Pancreas (tissue), 10 donors: ENCODE measurements around the gene SPATA33. TPM values are rescaled to one million over a fixed set of nuclear protein-coding genes. Genes with fewer than 3 reads are reported as not detected.
"Not testable (repeated sequence)": the region's sequence is repeated elsewhere in the genome, so short reads cannot be mapped to it uniquely, and the experiment has no call there.

Experiments used
- ATAC-seq, 4 donors: fragments of 200-7000 bp; cut with Tn5 transposase; one replicate each; pipeline versions ENCODE4 v1.8.0 to v1.9.1; 2020; ENCODE audit warnings: mild to moderate bottlenecking in 4 of 4, moderate library complexity in 4 of 4
- DNase-seq, 6 donors: peaks; one replicate each; pipeline ENCODE4 v3.0.0-alpha.2; 2020
- FAIRE-seq: peaks from 2 replicates; lab custom pipeline; 2012; peaks lifted over from hg19 to GRCh38; lab: Jason Lieb, UNC
- H3K27ac ChIP-seq, 4 donors: fragments of 200-600 bp; sonication (generic); 1 replicate in 3 of 4; 2 replicates in 1 of 4; pipeline versions ENCODE4 v1.5.0 to v1.8.0; 2020
- H3K27me3 ChIP-seq, 4 donors: fragments of 200-600 bp; one replicate each; pipeline ENCODE4 v1.8.0; 2021
- H3K36me3 ChIP-seq, 3 donors: fragments of 200-600 bp; sonication (generic) in 1 of 3; one replicate each; pipeline versions ENCODE4 v1.5.0 to v1.8.0; 2020 to 2021
- H3K4me1 ChIP-seq, 3 donors: fragments of 200-600 bp; one replicate each; pipeline ENCODE4 v1.8.0; 2021
- H3K4me3 ChIP-seq, 4 donors: fragments of 200-600 bp; sonication (generic) in 2 of 4; one replicate each; pipeline versions ENCODE4 v1.5.0 to v1.8.0; 2020 to 2021
- H3K9me3 ChIP-seq, 4 donors: fragments of 200-600 bp; one replicate each; pipeline ENCODE4 v1.8.0; 2021
- CTCF ChIP-seq, 4 donors: fragments of 200-600 bp; sonication (generic) in 3 of 4; IDR thresholded peaks; one replicate each; pipeline versions ENCODE4 v1.5.0 to v1.8.0; 2021; ENCODE audit warnings: antibody characterized with exemption in 4 of 4
- WGBS, 2 donors: extraction: QIAGEN DNeasy Blood & Tissue Kit; methylation state at CpG; one replicate each; pipeline ENCODE4 v1.1.7; 2013; 5-methylcytosine and 5-hydroxymethylcytosine counted together
- intact Hi-C, 3 donors: fragments of 100-400 bp; cut with DNase I; formaldehyde crosslinking; loops; one replicate each; pipeline versions ENCODE4 v1.11.1 to v1.14.2; 2022
- polyA plus RNA-seq, 2 donors: library from polyadenylated mRNA; stranded (reverse); fragments of 200-250 nt; gene quantifications; one replicate each; pipeline ENCODE4 v1.2.3, GENCODE V29; 2013
- total RNA-seq, 6 donors: library from RNA; stranded (reverse); fragmentation: NEBNext Ultra II Directional in 4 of 6; extraction: Animal tissue kit (Norgen Biotek cat#: 25700) in 4 of 6; gene quantifications; one replicate each; pipeline versions ENCODE4 v1.2.1 to v1.2.4, GENCODE V29; 2021 to 2023
- donor health status: healthy with polysubstance abuse.
- donor health status: DM: no; HTN: no; CAD: no; lungs with moderate emphysema.
- donor health status: DM: no; HTN: no; CAD: no.
- donor health status: control.
- donor health status: control.
- donor health status: Bipolar disorder and iron deficiency.
- donor health status: DM: yes; HTN: yes; CAD: no.
- donor health status: DM: no; HTN: no; CAD: no.
- donor health status: DM: no; HTN: no; CAD: no.
- donor health status: DM: yes; HTN: yes; CAD: no.

Gene SPATA33
- total and polyA plus RNA-seq, 8 donors: 2.4 to 9.3 (median 3.8) TPM

GRCh38 chr16:89670496-89671431 lies 13.1 kb downstream of the SPATA33 start:
- no peak for TF ChIP-seq CTCF (IDR thresholded peaks at IDR 0.05)
- Histone ChIP-seq H3K36me3 (no peaks in the 10 kb centered on the region), H3K27me3 (no peaks in the 10 kb centered on the region), H3K4me3 (no peak overlapping the region), H3K4me1 (no peaks in the 10 kb centered on the region), H3K9me3 (no peaks in the 10 kb centered on the region), H3K27ac (no peak overlapping the region)
- DNase-seq (peak in 1 of 6 donors; percentile 19), ATAC-seq (no peak), FAIRE-seq (no peak)
- intact Hi-C loops: no loop called here
- WGBS, 2 donors: 88 to 90% methylated on average over 10 of the region's 10 CpGs

DNA sequence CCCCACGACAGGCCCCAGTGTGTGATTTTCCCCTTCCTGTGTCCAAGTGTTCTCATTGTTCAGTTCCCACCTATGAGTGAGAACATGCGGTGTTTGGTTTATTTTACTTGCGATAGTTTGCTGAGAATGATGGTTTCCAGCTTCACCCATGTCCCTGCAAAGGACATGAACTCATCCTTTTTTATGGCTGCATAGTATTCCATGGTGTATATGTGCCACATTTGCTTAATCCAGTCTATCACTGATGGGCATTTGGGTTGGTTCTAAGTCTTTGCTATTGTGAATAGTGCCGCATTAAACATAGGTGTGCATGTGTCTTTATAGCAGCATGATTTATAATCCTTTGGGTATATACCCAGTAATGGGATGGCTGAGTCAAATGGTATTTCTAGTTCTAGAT lies 13.9 kb downstream of the SPATA33 start:
- FAIRE-seq, H3K27me3 ChIP-seq, H3K9me3 ChIP-seq, H3K4me3 ChIP-seq, DNase-seq, H3K27ac ChIP-seq, H3K4me1 ChIP-seq, H3K36me3 ChIP-seq, intact Hi-C loops, ATAC-seq: not testable (repeated sequence)
- WGBS, 2 donors: 90 to 94% methylated on average over 4 of the region's 4 CpGs

DNA sequence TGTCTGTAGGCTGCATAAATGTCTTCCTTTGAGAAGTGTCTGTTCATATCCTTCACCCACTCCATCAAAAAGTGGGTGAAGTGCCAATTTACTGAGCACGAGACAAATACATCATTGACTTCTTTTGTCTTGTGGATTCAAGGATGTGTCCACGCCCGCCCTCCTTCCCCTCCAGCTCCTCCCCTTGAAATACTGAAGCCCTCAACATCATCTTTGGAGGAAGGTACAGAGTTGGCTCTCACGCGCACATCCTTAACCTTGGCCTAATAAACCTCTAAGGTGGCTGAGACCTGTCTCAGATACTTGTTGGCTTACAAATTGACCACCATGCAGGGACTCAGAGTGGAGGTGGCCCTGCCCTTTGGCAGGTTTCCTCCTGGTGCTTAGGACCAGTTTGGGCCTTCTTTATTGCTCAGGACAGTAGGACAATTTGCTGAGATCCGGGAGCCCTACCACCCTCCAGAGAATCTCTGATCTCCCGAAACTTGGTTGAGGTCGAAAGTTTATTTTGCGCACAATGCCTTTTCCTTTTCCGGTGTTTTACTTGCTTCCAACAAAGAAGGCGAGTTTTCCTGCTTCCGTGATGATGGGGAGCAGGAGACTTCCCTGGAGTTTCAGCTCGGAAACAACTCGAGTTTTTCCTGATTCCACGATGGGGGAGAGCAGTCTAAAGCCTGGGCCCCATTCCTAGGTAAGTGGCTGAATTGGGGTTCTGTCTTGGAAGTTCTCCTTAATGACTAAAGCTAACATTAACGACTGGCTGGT lies 14.7 kb downstream of the SPATA33 start:
- ATAC-seq (no peak), FAIRE-seq (no peak), DNase-seq (peak in 1 of 6 donors; percentile 5)
- Histone ChIP-seq H3K27me3 (no peaks in the 10 kb centered on the region), H3K9me3 (no peaks in the 10 kb centered on the region), H3K36me3 (no peaks in the 10 kb centered on the region), H3K27ac (no peak overlapping the region), H3K4me3 (no peak overlapping the region), H3K4me1 (no peaks in the 10 kb centered on the region)
- intact Hi-C loops: no loop called here
- no peak for TF ChIP-seq CTCF (IDR thresholded peaks at IDR 0.05)
- 87 to 90% methylated on average over 16 of the region's 16 CpGs for WGBS, 2 donors

DNA sequence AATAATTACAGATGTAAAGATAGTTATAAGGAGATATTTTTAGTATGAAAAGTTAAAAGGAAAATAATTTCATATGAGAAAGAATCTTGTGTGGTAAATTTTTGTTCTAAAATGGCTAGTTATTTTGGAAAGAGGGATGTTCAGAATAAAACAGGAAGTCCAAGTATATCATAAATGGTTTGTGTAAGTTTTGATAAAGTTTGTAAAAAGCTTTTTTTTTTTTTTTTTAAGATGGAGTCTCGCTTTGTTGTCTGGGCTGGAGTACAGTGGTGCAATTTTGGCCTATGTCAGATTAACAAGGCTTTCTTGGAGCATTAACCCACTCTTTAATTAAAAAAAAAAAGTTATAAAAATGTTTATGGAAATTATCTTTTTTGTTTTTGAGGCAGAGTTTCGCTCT lies 20.6 kb downstream of the SPATA33 start:
- TF ChIP-seq CTCF (IDR thresholded peaks at IDR 0.05): no peak
- Histone ChIP-seq H3K27ac (no peak overlapping the region), H3K9me3 (no peaks in the 10 kb centered on the region), H3K4me3 (no peak overlapping the region), H3K4me1 (no peaks in the 10 kb centered on the region), H3K36me3 (no peaks in the 10 kb centered on the region), H3K27me3 (no peaks in the 10 kb centered on the region)
- intact Hi-C loops: no loop called here
- DNase-seq: no peak
- ATAC-seq: no peak
- 97 to 98% methylated on average over 2 of the region's 2 CpGs for WGBS, 2 donors
- no peak for FAIRE-seq

- no peak for ATAC-seq
- intact Hi-C loops: no loop called here
- 75 to 91% methylated on average over 1 of the region's 1 CpG for WGBS, 2 donors
- H3K27me3 ChIP-seq: no peaks in the 10 kb centered on the region
- peaks cover 9 to 16% (median 12%) of the 10 kb centered on the region in 3 donors for H3K4me1 ChIP-seq
- no peak overlapping the region for H3K27ac ChIP-seq
- DNase-seq: peak in 2 of 6 donors; percentile 38 to 68
- TF ChIP-seq CTCF (IDR thresholded peaks at IDR 0.05): no peak
- no peaks in the 10 kb centered on the region for H3K9me3 ChIP-seq
- FAIRE-seq: no peak
- peaks cover 0 to 7% (median 0%) of the 10 kb centered on the region in 3 donors for H3K36me3 ChIP-seq
- H3K4me3 ChIP-seq: peak overlapping the region in 2 of 4 donors; percentile 90 to 100
Measured at GRCh38 chr16:89685916-89686315, 28.3 kb downstream of the SPATA33 start.
